Measurements from ENCODE around the gene CEMIP.

DNA sequence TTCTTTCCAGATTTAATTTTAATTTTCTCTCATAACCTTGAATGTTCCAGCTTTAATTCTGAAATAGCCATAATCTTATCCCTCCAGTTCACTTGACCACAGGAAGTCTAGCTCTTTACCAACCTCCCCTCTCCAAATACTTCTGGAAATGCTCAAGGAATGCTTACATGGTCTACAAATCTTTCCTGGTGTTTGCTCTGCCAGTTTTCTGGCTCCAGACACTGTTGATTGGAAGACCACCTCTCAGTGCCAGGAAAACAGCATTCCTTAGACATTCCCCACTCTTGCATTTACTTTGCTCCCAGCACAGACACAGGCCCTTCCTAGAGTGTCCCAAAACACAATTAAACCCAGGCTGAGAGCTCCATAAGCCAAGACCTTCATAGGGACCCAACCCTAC lies 111.8 kb downstream of the CEMIP start:
- TF ChIP-seq CTCF (IDR thresholded peaks at IDR 0.05; ENCODE audit: poor library complexity) (no peak), EZH2 (IDR thresholded peaks at IDR 0.05; ENCODE audit: borderline replicate concordance) (no peak)
